Measurements from ENCODE around the gene SMIM22.

The SMIM22 gene

GRCh38 chr16:4828567-4829321, 33.6 kb downstream of the SMIM22 start:
- DNase-seq, result no peak

- no peak for DNase-seq
Observed at GRCh38 chr16:4830408-4830807, 35.2 kb downstream of the SMIM22 start.

GRCh38 chr16:4831616-4832015, 36.4 kb downstream of the SMIM22 start:
- no peak for DNase-seq

DNA sequence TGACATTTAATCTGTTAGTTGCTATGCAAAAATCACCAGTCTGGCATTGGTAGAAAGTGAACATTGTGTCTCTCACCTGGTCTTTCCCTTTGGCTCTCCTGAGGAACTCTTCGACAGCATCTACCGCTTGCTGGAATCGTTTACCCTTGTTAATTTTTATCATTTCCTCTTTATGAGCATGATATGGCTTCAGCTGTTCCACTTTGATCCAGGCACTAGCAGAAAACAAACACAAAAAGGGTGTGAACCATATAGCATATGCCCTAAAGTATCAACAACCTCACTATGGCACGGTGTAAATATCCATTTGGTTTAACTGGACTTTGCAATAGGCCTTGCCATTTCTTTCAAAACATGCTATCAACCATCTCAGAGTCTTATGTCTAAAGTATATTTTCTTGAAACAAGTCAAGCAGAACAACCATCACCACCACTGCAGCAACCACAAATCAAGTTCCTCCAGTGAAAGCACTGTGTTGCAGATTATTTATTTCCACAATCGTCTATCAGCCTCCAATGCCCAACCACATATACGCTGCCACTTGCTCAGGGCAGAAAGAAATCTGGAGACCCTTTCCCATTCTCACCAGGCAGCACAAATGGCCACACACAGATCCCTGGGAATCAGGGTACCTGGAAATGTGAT, 37.7 kb downstream of the SMIM22 start:
- DNase-seq, result no peak

DNA sequence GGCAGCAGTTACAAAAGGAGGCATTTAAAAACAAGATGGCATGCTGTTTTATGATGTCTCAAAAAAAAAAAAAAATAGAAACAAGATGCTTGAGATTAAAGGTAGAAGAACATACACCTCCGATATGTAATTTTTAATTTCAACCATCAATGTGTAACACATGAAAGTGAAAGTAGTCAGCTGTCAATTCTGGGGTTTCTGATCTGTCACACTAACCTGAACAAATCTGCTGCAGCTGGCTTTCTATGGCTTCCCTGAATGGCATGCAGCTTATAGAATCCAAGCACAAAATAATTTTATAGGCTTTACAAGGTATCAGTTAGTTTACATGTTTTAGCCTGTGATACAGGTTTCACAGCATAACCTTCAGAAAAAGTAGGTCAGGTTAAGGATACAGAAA, 38.4 kb downstream of the SMIM22 start:
- DNase-seq, result no peak

DNA sequence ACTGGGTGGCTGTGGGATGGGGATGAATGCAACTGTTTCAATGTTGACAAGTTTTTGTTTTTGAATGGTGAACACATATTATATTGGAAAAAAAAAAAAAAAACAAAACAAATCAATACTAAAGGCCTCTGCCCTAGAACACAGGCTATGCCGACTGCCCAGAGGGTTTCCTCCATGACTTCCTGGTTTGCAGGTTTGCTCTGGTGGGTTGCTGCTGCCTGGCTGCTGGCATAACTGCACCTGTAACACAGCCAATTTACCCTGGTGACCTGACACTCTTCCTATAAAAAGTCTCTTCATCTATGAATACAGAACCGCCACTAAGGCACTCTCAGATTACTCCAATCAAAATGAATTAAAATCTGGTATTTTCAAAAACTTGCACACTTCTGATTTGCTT, 41.6 kb downstream of the SMIM22 start:
- no peak for DNase-seq

DNA sequence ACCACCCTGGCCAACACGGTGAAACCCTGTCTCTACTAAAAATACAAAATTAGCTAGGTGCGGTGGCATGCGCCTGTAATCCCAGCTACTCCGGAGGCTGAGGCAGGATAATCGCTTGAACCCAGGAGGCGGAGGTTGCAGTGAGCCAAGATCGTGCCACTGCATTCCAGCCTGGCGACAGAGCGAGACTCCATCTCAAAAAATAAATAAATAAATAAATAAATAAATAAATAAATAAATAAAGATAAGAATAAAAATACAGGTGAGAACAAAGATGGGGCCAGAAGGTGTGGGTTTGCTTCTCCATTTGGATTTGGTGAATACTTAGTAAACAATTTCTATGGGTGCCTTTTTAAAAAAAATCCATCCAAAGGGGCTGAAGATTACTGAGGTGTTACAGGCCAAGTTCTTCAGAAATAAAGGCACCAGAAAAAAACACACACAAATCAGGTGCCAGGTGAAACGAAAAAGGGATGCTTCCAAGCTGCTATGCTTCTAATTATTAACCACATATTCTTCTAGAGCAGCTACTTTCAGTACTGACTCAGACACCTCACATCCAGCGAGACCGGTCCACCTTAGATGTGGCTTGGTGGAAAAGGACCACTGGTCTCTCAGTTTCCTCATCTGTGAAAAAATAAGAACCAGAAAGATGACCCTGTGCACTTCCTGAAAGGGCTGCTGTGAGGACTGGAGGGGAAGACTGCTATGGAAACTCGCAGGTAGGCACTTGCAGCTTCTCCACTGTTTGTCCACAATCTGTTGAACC, 42.7 kb downstream of the SMIM22 start:
- DNase-seq, result no peak

- no peak for DNase-seq
Observed at GRCh38 chr16:4839942-4840341, 44.8 kb downstream of the SMIM22 start.

DNA sequence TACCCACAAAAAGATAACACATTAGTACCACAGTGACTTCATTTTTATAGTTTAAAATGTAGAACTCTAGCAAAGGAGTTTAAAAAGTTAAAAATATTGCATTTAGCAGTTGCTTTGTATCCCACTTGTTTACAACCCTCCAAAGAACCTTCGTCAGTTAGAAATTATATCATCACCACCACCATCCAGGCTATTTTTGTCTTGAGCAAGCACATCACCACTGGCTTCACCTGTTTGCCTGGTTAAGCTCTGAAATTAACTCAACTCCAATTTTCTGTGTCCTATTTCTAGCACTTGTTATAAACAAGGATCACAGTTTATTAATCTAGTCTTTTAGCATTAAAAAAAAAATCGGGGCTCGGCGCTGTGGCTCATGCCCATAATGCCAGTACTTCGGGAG, 45.8 kb downstream of the SMIM22 start:
- no peak for DNase-seq

All from CD4-positive, alpha-beta T cell treated with Interleukin-10 for 1 hour (primary cell).